H4 (cell line): ENCODE results near the gene TDRD9. TPM values are rescaled to one million over a fixed set of nuclear protein-coding genes. Genes with fewer than 3 reads are reported as not detected.
A peak's percentile ranks its signal among the peaks of the same experiment; 100 is the strongest.

Experiments used
- DNase-seq: peaks from one replicate; pipeline ENCODE4 v3.0.0-alpha.2; 2015; ENCODE audit warnings: low spot score
- total RNA-seq: library from RNA; depleted of rRNA; stranded (reverse); fragments of >200 nt; shearing (Covaris generic); gene quantifications from 2 replicates; pipeline ENCODE4 v1.2.3, GENCODE V29; 2014

The TDRD9 gene
- total RNA-seq, 1 experiment from 2014 or later: not detected

- no peak for DNase-seq
Measured at GRCh38 chr14:104066279-104066678, 138.0 kb downstream of the TDRD9 start.

GRCh38 chr14:104066719-104067295 lies 138.6 kb downstream of the TDRD9 start:
- DNase-seq: no peak

- no peak for DNase-seq
Measured at GRCh38 chr14:104069541-104069940, 141.3 kb downstream of the TDRD9 start.

GRCh38 chr14:104072586-104072985 lies 144.3 kb downstream of the TDRD9 start:
- DNase-seq: no peak

- DNase-seq: no peak
Measured at GRCh38 chr14:104073764-104074163, 145.5 kb downstream of the TDRD9 start.

GRCh38 chr14:104075530-104076151 lies 147.4 kb downstream of the TDRD9 start:
- no peak for DNase-seq

GRCh38 chr14:104076743-104077142 lies 148.5 kb downstream of the TDRD9 start:
- DNase-seq: no peak

- peak; percentile 94 for DNase-seq
Measured at GRCh38 chr14:104078031-104078455, 149.8 kb downstream of the TDRD9 start.

GRCh38 chr14:104080376-104081260 lies 152.4 kb downstream of the TDRD9 start:
- DNase-seq: no peak

GRCh38 chr14:104081261-104081835 lies 153.1 kb downstream of the TDRD9 start:
- DNase-seq: no peak

GRCh38 chr14:104081951-104082464 lies 153.8 kb downstream of the TDRD9 start:
- no peak for DNase-seq

GRCh38 chr14:104082807-104083206 lies 154.6 kb downstream of the TDRD9 start:
- DNase-seq: no peak

GRCh38 chr14:104084251-104085002 lies 156.2 kb downstream of the TDRD9 start:
- DNase-seq: no peak

- no peak for DNase-seq
Measured at GRCh38 chr14:104085032-104085888, 157.0 kb downstream of the TDRD9 start, which contains the start of gene ASPG. Gene ASPG, plus strand, starts transcription at chr14:104085700. Its CDS starts 71 bp downstream, at chr14:104085771.

GRCh38 chr14:104085889-104086201 lies 157.6 kb downstream of the TDRD9 start:
- no peak for DNase-seq

- DNase-seq: no peak
Measured at GRCh38 chr14:104086210-104086660, 158.0 kb downstream of the TDRD9 start.

GRCh38 chr14:104086661-104087461 lies 158.6 kb downstream of the TDRD9 start:
- no peak for DNase-seq

GRCh38 chr14:104087505-104087904 lies 159.2 kb downstream of the TDRD9 start:
- DNase-seq: no peak
